GM18517 (cell line): Measurements from ENCODE around the gene NPFF.
A peak's percentile ranks its signal among the peaks of the same experiment; 100 is the strongest.
"Not testable (repeated sequence)": the region's sequence is repeated elsewhere in the genome, so short reads cannot be mapped to it uniquely, and the experiment has no call there.

Experiments
- ATAC-seq: cut with Tn5 transposase; IDR thresholded peaks from one replicate; pipeline ENCODE4 v1.9.1; 2021; ENCODE audit warnings: mild to moderate bottlenecking, moderate library complexity; ENCODE audit not compliant: unreplicated experiment

NPFF gene, protein sequence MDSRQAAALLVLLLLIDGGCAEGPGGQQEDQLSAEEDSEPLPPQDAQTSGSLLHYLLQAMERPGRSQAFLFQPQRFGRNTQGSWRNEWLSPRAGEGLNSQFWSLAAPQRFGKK

DNA sequence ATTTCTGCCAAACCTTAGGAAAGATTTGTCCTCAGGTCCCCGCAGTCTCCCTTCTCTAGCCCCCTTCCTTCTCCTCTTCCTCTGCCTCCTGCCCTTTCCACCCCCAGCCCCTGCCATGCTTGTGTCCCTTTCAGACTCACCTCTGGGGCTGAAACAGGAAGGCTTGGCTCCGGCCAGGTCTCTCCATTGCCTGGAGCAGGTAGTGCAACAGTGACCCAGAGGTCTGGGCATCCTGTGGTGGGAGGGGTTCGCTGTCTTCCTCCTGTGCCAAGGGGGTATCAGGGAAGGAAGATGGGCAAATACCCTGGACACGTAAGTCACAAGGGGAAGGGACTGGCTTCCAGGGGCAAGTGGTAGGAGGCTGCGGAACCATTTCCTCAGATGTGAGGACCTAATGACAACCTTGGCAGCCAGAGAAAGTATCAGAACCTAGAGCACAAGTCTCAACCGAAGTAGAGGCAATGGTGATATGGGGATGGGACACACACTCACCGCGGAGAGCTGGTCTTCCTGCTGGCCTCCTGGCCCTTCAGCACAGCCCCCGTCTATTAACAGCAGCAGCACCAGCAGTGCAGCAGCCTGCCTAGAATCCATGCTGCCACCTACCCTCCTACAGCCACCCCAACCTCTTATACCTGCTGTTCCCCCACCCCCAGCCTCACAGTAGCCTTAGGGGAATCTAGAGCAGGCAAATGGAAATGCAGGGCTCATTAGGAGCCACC lies at the start of gene NPFF:
TSS of gene NPFF (minus strand) at position 604 of the 722 bp plus-strand sequence. CDS start at position 594, 10 bp downstream.
- no peak for ATAC-seq

GRCh38 chr12:53552361-53553327 lies 45.4 kb upstream of the NPFF start:
- ATAC-seq, result no peak

DNA sequence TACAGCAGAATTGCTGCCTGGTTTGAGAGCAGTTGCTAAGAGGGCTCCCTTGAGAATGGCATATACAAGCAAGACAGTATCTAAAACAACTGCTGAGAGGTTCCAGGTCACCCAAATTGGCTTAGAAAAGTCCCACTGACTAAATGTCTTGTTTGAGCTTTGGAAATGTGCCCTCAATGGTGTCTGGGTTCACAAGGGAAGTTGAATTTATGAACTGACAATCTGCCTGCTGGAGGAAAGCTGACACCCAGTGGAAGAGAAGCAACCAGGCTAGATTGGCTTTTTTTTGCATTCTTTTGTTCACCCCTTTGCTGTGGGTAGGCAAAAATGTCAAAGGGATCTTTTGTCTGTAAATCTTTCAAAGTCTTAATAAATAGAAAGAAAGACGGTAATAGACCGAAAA lies 44.6 kb upstream of the NPFF start:
- no peak for ATAC-seq

GRCh38 chr12:53550595-53550994 lies 43.3 kb upstream of the NPFF start:
- ATAC-seq, result no peak

DNA sequence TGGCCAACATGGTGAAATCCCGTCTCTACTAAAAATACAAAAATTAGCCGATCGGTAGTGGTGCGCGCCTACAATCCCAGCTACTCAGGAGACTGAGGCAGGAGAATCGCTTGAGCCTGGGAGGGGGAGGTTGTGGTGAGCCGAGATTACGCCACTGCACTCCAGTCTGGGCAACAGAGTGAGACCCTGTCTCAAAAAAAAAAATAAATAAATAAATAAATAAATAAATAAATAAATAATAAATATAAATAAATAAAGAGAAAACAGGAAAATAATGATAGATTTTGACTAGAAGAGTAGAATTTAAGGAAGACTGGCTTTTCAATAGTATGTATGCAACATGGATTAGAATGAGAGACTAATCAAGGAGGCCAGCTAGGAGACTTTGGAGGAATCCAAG lies 42.8 kb upstream of the NPFF start:
- not testable (repeated sequence) for ATAC-seq

GRCh38 chr12:53548354-53548753 lies 41.1 kb upstream of the NPFF start:
- not testable (repeated sequence) for ATAC-seq

DNA sequence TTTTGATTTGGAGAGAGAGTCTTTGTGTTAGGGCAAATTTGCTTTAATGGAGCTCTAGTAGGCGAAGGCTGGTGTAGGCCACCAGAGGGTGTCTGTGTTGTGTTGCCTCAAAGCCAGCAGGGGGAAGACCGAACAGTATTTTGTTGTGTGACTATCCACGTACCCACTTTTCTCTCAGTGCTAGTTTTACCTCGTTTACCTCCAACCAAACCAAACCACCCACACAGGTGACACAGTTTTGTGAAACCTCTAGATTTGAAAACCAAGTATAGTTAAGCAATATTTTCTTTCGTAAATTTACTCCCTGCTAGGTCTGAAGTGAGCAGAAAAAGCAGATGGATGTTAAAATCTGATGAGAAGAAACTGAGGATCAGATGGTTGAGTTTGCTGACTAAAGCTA lies 36.3 kb upstream of the NPFF start:
- peak; percentile 73 for ATAC-seq

- ATAC-seq, result no peak
Measured at GRCh38 chr12:53539526-53539925, 32.2 kb upstream of the NPFF start.

DNA sequence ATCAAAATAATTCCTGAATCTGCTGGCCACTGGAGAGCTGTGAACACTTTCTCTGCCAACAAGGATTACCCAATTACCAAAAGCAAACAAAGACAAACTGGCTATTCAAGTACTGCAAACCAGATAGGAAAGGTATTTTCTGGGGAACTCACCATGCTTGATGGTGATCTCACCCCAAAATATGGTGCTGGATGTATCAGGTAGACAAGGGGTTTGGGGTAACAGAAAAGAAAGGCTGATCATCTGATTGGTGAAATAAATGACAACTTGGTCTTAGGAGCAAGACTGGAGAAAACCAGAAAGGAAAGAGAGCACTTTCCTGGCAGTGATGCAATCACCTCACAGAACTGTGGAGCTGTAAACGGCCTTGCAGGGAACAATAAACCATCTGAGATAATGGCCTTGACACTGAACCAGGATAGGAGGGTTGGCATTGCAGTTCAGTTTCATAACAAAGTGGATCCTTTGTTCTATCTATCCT lies 31.0 kb upstream of the NPFF start:
- ATAC-seq, result no peak

GRCh38 chr12:53536962-53537361 lies 29.7 kb upstream of the NPFF start:
- ATAC-seq, result no peak

DNA sequence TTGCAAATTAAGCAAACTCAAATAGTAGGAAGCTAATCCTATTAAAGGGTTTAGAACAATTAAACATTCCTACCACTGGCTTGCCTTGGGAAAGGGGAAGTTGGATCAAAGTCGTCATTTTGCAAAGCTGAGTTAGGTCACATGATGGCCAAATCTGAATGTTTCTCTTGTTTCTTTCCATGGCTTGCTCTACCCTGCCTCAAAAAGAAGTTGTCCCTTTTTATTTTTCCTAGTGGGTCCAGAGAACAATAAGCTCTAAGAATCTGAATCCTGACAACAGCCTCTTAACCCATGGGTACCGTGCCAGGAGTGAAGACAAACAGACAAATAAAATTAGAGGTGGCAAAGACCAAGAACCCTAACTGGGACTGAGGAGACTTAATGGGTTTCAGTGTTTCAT lies 26.2 kb upstream of the NPFF start:
- no peak for ATAC-seq

GRCh38 chr12:53532524-53533445 lies 25.5 kb upstream of the NPFF start:
- ATAC-seq, result no peak

GRCh38 chr12:53532021-53532420 lies 24.7 kb upstream of the NPFF start:
- ATAC-seq, result no peak

- no peak for ATAC-seq
Measured at GRCh38 chr12:53530920-53531319, 23.6 kb upstream of the NPFF start.

- no peak for ATAC-seq
Measured at GRCh38 chr12:53530061-53530460, 22.8 kb upstream of the NPFF start.

GRCh38 chr12:53524476-53524875 lies 17.2 kb upstream of the NPFF start:
- ATAC-seq, result no peak

DNA sequence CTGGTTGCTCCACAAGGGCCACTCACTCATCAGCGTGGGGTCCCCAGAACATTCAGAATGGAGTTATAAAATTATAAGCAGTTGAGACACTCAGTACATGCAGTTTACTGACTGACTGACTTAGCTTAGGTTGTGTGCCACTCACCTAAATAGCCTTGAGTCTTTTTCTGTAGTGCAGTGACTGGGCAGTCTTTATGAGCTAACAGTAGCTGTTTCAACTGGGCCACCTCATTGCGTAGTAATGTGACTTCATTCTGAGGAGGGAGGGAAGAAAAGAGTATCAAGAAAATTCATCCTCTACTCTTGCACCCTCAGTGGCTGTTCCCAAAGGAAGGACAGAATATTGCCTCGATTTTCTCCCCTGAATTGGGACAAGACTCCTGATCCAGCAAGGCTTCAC lies 15.8 kb upstream of the NPFF start:
- ATAC-seq, result no peak

GRCh38 chr12:53518381-53518780 lies 11.1 kb upstream of the NPFF start:
- ATAC-seq, result no peak

GRCh38 chr12:53516758-53517455 lies 9.6 kb upstream of the NPFF start:
- ATAC-seq, result no peak

- ATAC-seq, result no peak
Measured at GRCh38 chr12:53515291-53515680, 8.0 kb upstream of the NPFF start.
